ENCODE results near the gene GREB1. TPM values are rescaled to one million over a fixed set of nuclear protein-coding genes. Genes with fewer than 3 reads are reported as not detected.

The GREB1 gene
- total and polyA plus RNA-seq, 2 of the 13 experiments (the other 11 are each of a cell fraction or from before 2014, with no cell fraction given), result 31.3 to 61.2 TPM

DNA sequence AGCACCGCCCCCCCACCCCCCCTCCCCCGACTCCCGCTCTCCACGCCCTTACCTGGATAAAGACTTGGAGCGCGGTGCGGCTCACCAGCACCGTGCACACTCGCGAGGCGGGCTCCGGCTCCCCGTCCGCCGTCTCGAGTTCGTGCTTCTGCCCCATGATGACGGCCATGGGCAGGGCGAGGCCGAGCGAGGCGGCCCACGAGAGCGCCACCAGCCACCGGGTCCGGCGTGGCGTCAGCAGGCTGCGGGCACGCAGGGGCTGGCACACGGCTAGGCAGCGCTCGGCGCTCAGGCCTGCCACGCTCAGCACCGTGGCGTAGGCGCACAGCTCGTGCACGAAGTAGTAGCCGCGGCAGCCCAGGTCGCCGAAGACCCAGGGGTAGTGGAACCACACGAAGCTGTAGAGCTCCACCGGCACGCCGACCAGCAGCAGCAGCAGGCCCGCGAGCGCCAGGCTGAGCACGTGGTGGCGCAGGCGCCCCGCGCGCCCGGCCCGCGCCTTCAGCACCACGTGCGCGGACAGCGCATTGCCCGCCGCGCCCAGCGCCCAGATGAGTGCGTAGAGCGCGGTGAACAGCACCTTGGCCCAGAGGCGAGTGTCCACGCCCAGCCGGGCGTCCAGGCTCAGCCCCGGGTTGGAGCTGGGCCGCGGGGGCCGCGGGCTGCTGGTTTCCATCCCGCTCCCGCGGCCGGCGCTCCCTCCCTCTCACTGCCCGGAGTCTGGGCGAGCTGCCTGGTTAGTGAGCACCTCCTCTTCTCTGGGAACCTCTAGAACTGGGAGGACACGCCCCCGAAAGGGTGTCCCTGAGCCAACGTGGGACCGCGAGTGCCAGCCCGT, 135.8 kb downstream of the GREB1 start, which contains the start of gene NTSR2 (continued):
- TF ChIP-seq, protein P1, sequence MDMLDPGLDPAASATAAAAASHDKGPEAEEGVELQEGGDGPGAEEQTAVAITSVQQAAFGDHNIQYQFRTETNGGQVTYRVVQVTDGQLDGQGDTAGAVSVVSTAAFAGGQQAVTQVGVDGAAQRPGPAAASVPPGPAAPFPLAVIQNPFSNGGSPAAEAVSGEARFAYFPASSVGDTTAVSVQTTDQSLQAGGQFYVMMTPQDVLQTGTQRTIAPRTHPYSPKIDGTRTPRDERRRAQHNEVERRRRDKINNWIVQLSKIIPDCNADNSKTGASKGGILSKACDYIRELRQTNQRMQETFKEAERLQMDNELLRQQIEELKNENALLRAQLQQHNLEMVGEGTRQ (IDR thresholded peaks at IDR 0.05; ENCODE audit: low read depth, low read length), result peak; percentile 72
- TF ChIP-seq, protein P1 (CRISPR knock-in tag; IDR thresholded peaks at IDR 0.05; ENCODE audit: borderline replicate concordance), result no peak
- TF ChIP-seq SATB2 (CRISPR knock-in tag; IDR thresholded peaks at IDR 0.05), result peak; percentile 99
- TF ChIP-seq, protein P2, sequence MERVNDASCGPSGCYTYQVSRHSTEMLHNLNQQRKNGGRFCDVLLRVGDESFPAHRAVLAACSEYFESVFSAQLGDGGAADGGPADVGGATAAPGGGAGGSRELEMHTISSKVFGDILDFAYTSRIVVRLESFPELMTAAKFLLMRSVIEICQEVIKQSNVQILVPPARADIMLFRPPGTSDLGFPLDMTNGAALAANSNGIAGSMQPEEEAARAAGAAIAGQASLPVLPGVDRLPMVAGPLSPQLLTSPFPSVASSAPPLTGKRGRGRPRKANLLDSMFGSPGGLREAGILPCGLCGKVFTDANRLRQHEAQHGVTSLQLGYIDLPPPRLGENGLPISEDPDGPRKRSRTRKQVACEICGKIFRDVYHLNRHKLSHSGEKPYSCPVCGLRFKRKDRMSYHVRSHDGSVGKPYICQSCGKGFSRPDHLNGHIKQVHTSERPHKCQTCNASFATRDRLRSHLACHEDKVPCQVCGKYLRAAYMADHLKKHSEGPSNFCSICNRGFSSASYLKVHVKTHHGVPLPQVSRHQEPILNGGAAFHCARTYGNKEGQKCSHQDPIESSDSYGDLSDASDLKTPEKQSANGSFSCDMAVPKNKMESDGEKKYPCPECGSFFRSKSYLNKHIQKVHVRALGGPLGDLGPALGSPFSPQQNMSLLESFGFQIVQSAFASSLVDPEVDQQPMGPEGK (CRISPR knock-in tag; IDR thresholded peaks at IDR 0.05), result peak; percentile 76
- TF ChIP-seq, protein P3, sequence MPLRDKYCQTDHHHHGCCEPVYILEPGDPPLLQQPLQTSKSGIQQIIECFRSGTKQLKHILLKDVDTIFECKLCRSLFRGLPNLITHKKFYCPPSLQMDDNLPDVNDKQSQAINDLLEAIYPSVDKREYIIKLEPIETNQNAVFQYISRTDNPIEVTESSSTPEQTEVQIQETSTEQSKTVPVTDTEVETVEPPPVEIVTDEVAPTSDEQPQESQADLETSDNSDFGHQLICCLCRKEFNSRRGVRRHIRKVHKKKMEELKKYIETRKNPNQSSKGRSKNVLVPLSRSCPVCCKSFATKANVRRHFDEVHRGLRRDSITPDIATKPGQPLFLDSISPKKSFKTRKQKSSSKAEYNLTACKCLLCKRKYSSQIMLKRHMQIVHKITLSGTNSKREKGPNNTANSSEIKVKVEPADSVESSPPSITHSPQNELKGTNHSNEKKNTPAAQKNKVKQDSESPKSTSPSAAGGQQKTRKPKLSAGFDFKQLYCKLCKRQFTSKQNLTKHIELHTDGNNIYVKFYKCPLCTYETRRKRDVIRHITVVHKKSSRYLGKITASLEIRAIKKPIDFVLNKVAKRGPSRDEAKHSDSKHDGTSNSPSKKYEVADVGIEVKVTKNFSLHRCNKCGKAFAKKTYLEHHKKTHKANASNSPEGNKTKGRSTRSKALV (CRISPR knock-in tag; IDR thresholded peaks at IDR 0.05), result peak; percentile 100
- peak; percentile 96 for TF ChIP-seq ZNF33B (CRISPR knock-in tag; IDR thresholded peaks at IDR 0.05)
- TF ChIP-seq, protein P4, sequence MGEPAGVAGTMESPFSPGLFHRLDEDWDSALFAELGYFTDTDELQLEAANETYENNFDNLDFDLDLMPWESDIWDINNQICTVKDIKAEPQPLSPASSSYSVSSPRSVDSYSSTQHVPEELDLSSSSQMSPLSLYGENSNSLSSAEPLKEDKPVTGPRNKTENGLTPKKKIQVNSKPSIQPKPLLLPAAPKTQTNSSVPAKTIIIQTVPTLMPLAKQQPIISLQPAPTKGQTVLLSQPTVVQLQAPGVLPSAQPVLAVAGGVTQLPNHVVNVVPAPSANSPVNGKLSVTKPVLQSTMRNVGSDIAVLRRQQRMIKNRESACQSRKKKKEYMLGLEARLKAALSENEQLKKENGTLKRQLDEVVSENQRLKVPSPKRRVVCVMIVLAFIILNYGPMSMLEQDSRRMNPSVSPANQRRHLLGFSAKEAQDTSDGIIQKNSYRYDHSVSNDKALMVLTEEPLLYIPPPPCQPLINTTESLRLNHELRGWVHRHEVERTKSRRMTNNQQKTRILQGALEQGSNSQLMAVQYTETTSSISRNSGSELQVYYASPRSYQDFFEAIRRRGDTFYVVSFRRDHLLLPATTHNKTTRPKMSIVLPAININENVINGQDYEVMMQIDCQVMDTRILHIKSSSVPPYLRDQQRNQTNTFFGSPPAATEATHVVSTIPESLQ (CRISPR knock-in tag; conservative IDR thresholded peaks at IDR 0.05), result peak; percentile 97
- peak; percentile 100 for TF ChIP-seq SRY (CRISPR knock-in tag; IDR thresholded peaks at IDR 0.05)
- peak; percentile 92; the same call in 1 of the 2 replicates for TF ChIP-seq MIER3 (CRISPR knock-in tag; IDR thresholded peaks at IDR 0.05; ENCODE audit: borderline replicate concordance)
- no peak for TF ChIP-seq ZNF24 (IDR thresholded peaks at IDR 0.05)
- TF ChIP-seq ZFX (CRISPR knock-in tag; IDR thresholded peaks at IDR 0.05; ENCODE audit: low read depth), result peak; percentile 90
- TF ChIP-seq ZNF883 (CRISPR knock-in tag; IDR thresholded peaks at IDR 0.05; ENCODE audit: not compliant biosample characterization), result peak; percentile 100
- peak; percentile 98; the same call in 1 of the 2 replicates for TF ChIP-seq KLF15 (CRISPR knock-in tag; IDR thresholded peaks at IDR 0.05; ENCODE audit: borderline replicate concordance)
- TF ChIP-seq, protein P5, sequence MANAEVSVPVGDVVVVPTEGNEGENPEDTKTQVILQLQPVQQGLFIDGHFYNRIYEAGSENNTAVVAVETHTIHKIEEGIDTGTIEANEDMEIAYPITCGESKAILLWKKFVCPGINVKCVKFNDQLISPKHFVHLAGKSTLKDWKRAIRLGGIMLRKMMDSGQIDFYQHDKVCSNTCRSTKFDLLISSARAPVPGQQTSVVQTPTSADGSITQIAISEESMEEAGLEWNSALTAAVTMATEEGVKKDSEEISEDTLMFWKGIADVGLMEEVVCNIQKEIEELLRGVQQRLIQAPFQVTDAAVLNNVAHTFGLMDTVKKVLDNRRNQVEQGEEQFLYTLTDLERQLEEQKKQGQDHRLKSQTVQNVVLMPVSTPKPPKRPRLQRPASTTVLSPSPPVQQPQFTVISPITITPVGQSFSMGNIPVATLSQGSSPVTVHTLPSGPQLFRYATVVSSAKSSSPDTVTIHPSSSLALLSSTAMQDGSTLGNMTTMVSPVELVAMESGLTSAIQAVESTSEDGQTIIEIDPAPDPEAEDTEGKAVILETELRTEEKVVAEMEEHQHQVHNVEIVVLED (CRISPR knock-in tag; IDR thresholded peaks at IDR 0.05; ENCODE audit: borderline replicate concordance), result peak; percentile 75
- TF ChIP-seq ZNF138 (CRISPR knock-in tag; IDR thresholded peaks at IDR 0.05; ENCODE audit: low read depth), result peak; percentile 100
- TF ChIP-seq ATM (IDR thresholded peaks at IDR 0.05; ENCODE audit: borderline replicate concordance), result no peak
- peak; percentile 96 for TF ChIP-seq TEAD2 (CRISPR knock-in tag; IDR thresholded peaks at IDR 0.05)

Data from HepG2 (cell line).